RWPE2 (cell line): ENCODE measurements around the gene PDE11A.

Experiments used
- ATAC-seq: fragments of 200-7000 bp; cut with Tn5 transposase; 3 replicates; pipeline ENCODE4 v1.9.1; 2021; ENCODE audit warnings: low read depth
- DNase-seq: peaks from one replicate; pipeline ENCODE4 v3.0.0-alpha.2; 2020; ENCODE audit warnings: low spot score
- H3K27ac ChIP-seq: fragments of 450-650 bp; 2 replicates; pipeline ENCODE4 v1.5.1; 2017; ENCODE audit warnings: mild to moderate bottlenecking; ENCODE audit not compliant: poor library complexity, severe bottlenecking
- H3K27me3 ChIP-seq: fragments of 250-450 bp; sonication (Bioruptor Pico); 2 replicates; pipeline ENCODE4 v1.5.1; 2021; ENCODE audit warnings: mild to moderate bottlenecking, moderate library complexity; ENCODE audit not compliant: insufficient read depth, poor library complexity, severe bottlenecking
- H3K36me3 ChIP-seq: fragments of 250-450 bp; sonication (Bioruptor Pico); 2 replicates; pipeline ENCODE4 v1.5.1; 2020; ENCODE audit warnings: low read depth, mild to moderate bottlenecking, moderate library complexity
- H3K4me1 ChIP-seq: fragments of 250-450 bp; sonication (Bioruptor Pico); 2 replicates; pipeline ENCODE4 v1.5.1; 2021; ENCODE audit warnings: mild to moderate bottlenecking, moderate library complexity; ENCODE audit not compliant: insufficient read depth, poor library complexity, severe bottlenecking
- H3K4me3 ChIP-seq: fragments of 250-450 bp; sonication (Bioruptor Pico); 2 replicates; pipeline ENCODE4 v1.5.1; 2021; ENCODE audit warnings: mild to moderate bottlenecking, moderate library complexity; ENCODE audit not compliant: severe bottlenecking
- H3K9me3 ChIP-seq: fragments of 250-450 bp; sonication (Bioruptor Pico); 2 replicates; pipeline ENCODE4 v1.5.1; 2021; ENCODE audit warnings: mild to moderate bottlenecking, moderate library complexity; ENCODE audit not compliant: severe bottlenecking
- CTCF ChIP-seq: fragments of 450-650 bp; IDR thresholded peaks from one replicate; pipeline ENCODE4 v1.5.1; 2017; ENCODE audit warnings: mild to moderate bottlenecking, moderate library complexity; ENCODE audit not compliant: poor library complexity, severe bottlenecking

PDE11A gene

GRCh38 chr2:178108176-178108575, 35.6 kb upstream of the PDE11A start:
- no peaks in the 10 kb centered on the region for H3K27me3 ChIP-seq

GRCh38 chr2:178106053-178106452, 33.5 kb upstream of the PDE11A start:
- H3K36me3 ChIP-seq = no peaks in the 10 kb centered on the region
- H3K27me3 ChIP-seq = no peaks in the 10 kb centered on the region
- TF ChIP-seq CTCF = no peak
- no peak overlapping the region for H3K27ac ChIP-seq
- no peak for DNase-seq
- H3K4me3 ChIP-seq = no peak overlapping the region
- ATAC-seq = no peak
- H3K9me3 ChIP-seq = no peaks in the 10 kb centered on the region
- H3K4me1 ChIP-seq = no peaks in the 10 kb centered on the region

More at GRCh38 chr2:178108176-178108575, 35.6 kb upstream of the PDE11A start:
- ATAC-seq (no peak), DNase-seq (no peak)
- peaks cover under 1% of the 10 kb centered on the region for H3K4me1 ChIP-seq
- H3K27ac ChIP-seq = no peak overlapping the region
- H3K36me3 ChIP-seq = no peaks in the 10 kb centered on the region
- no peak overlapping the region for H3K4me3 ChIP-seq
- H3K9me3 ChIP-seq = no peaks in the 10 kb centered on the region
- no peak for TF ChIP-seq CTCF

- Histone ChIP-seq H3K27me3 (no peaks in the 10 kb centered on the region), H3K9me3 (no peaks in the 10 kb centered on the region), H3K27ac (no peak overlapping the region), H3K4me1 (no peaks in the 10 kb centered on the region), H3K4me3 (no peak overlapping the region), H3K36me3 (no peaks in the 10 kb centered on the region)
- no peak for TF ChIP-seq CTCF
- DNase-seq (no peak), ATAC-seq (peak; percentile 38; the same call in 1 of the 3 replicates)
Observed at GRCh38 chr2:178105566-178105965, 33.0 kb upstream of the PDE11A start.

- DNase-seq = no peak
- H3K9me3 ChIP-seq = no peaks in the 10 kb centered on the region
- ATAC-seq = peak; percentile 42; the same call in 1 of the 3 replicates
Observed at GRCh38 chr2:178101321-178102079, 28.9 kb upstream of the PDE11A start.

More at GRCh38 chr2:178101321-178102079, 28.9 kb upstream of the PDE11A start:
- Histone ChIP-seq H3K27ac (no peak overlapping the region), H3K4me1 (no peaks in the 10 kb centered on the region), H3K4me3 (no peak overlapping the region), H3K36me3 (no peaks in the 10 kb centered on the region), H3K27me3 (no peaks in the 10 kb centered on the region)
- no peak for TF ChIP-seq CTCF
